ENCODE data around the gene DCP1A. TPM values are rescaled to one million over a fixed set of nuclear protein-coding genes. Genes with fewer than 3 reads are reported as not detected.
"Not testable (repeated sequence)": the region's sequence is repeated elsewhere in the genome, so short reads cannot be mapped to it uniquely, and the experiment has no call there.

Gene DCP1A
- total RNA-seq, 4 donors from 2014 or later, result 20.7 to 37.4 (median 27.1) TPM

GRCh38 chr3:53357458-53357857 lies 10.1 kb upstream of the DCP1A start:
- Histone ChIP-seq H3K4me3 (no peak overlapping the region), H3K4me1 (no peaks in the 10 kb centered on the region), H3K9me3 (no peaks in the 10 kb centered on the region), H3K27ac (no peak overlapping the region), H3K27me3 (no peaks in the 10 kb centered on the region), H3K36me3 (no peaks in the 10 kb centered on the region)
- 46 to 50% methylated on average over 1 of the region's 1 CpG for WGBS, 2 donors (ENCODE audit: low coverage in 1 of 2)
- no peak for ATAC-seq
- TF ChIP-seq POLR2AphosphoS5 (IDR thresholded peaks at IDR 0.05) (no peak), POLR2A (IDR thresholded peaks at IDR 0.05) (no peak), CTCF (IDR thresholded peaks at IDR 0.05) (no peak), EP300 (IDR thresholded peaks at IDR 0.05) (no peak)

- 81 to 100% methylated on average over 1 to 2 of the region's 2 CpGs for WGBS, 2 donors (ENCODE audit: low coverage in 1 of 2)
- H3K4me1 ChIP-seq, result no peaks in the 10 kb centered on the region
- H3K27ac ChIP-seq, result no peak overlapping the region
- H3K9me3 ChIP-seq, result no peaks in the 10 kb centered on the region
- TF ChIP-seq CTCF (IDR thresholded peaks at IDR 0.05) (no peak), POLR2A (IDR thresholded peaks at IDR 0.05) (no peak), EP300 (IDR thresholded peaks at IDR 0.05) (no peak), POLR2AphosphoS5 (IDR thresholded peaks at IDR 0.05) (no peak)
- no peak for ATAC-seq
- no peaks in the 10 kb centered on the region for H3K36me3 ChIP-seq
- H3K27me3 ChIP-seq, result no peaks in the 10 kb centered on the region
- H3K4me3 ChIP-seq, result no peak overlapping the region
Measured at GRCh38 chr3:53354945-53355498, 7.7 kb upstream of the DCP1A start.

GRCh38 chr3:53353202-53353601 lies 5.9 kb upstream of the DCP1A start:
- H3K4me1 ChIP-seq, result peaks cover 0 to 3% (median 0%) of the 10 kb centered on the region in 3 donors
- WGBS, 2 donors (ENCODE audit: low coverage in 1 of 2), result 80% methylated on average over 2 of the region's 2 CpGs; no CpG with 5 or more reads in 1 of the 2 donors

GRCh38 chr3:53350652-53351051 lies 3.3 kb upstream of the DCP1A start:
- no peak for ATAC-seq

More at GRCh38 chr3:53353202-53353601, 5.9 kb upstream of the DCP1A start:
- no peaks in the 10 kb centered on the region for H3K27me3 ChIP-seq
- H3K4me3 ChIP-seq, result no peak overlapping the region
- TF ChIP-seq POLR2A (IDR thresholded peaks at IDR 0.05) (no peak), EP300 (IDR thresholded peaks at IDR 0.05) (no peak), CTCF (IDR thresholded peaks at IDR 0.05) (no peak), POLR2AphosphoS5 (IDR thresholded peaks at IDR 0.05) (no peak)
- no peaks in the 10 kb centered on the region for H3K9me3 ChIP-seq
- H3K36me3 ChIP-seq, result no peaks in the 10 kb centered on the region
- ATAC-seq, result no peak
- H3K27ac ChIP-seq, result no peak overlapping the region

GRCh38 chr3:53348118-53348517 lies 775 bp upstream of the DCP1A start:
- H3K27ac ChIP-seq, result peak overlapping the region; percentile 82 to 99 (median 95)
- H3K4me3 ChIP-seq, result peak overlapping the region; percentile 81 to 88
- peaks cover 0 to 41% (median 0%) of the 10 kb centered on the region in 3 donors for H3K4me1 ChIP-seq
- H3K27me3 ChIP-seq, ATAC-seq, H3K9me3 ChIP-seq: not testable (repeated sequence)
- WGBS, 2 donors (ENCODE audit: low coverage in 1 of 2), result 50 to 79% methylated on average over 2 to 16 of the region's 19 CpGs
- H3K36me3 ChIP-seq, result peaks cover 0 to 13% of the 10 kb centered on the region in 2 donors

More at GRCh38 chr3:53350652-53351051, 3.3 kb upstream of the DCP1A start:
- WGBS, 2 donors (ENCODE audit: low coverage in 1 of 2), result 24 to 33% methylated on average over 2 to 3 of the region's 3 CpGs
- Histone ChIP-seq H3K4me3 (no peak overlapping the region), H3K27ac (no peak overlapping the region), H3K4me1 (peaks cover 0 to 17% (median 0%) of the 10 kb centered on the region in 3 donors), H3K9me3 (no peaks in the 10 kb centered on the region), H3K36me3 (no peaks in the 10 kb centered on the region), H3K27me3 (no peaks in the 10 kb centered on the region)
- TF ChIP-seq CTCF (IDR thresholded peaks at IDR 0.05), result no peak
- TF ChIP-seq POLR2A (IDR thresholded peaks at IDR 0.05), result no peak
- TF ChIP-seq POLR2AphosphoS5 (IDR thresholded peaks at IDR 0.05), result no peak
- no peak for TF ChIP-seq EP300 (IDR thresholded peaks at IDR 0.05)

All from gastroesophageal sphincter (tissue), 4 donors.